GM18502 (cell line): Measurements from ENCODE around the gene RANBP10.
A peak's percentile ranks its signal among the peaks of the same experiment; 100 is the strongest.

Experiments used
- ATAC-seq: cut with Tn5 transposase; IDR thresholded peaks from one replicate; pipeline ENCODE4 v1.9.1; 2021; ENCODE audit warnings: mild to moderate bottlenecking; ENCODE audit not compliant: unreplicated experiment, poor library complexity

RANBP10 gene

DNA sequence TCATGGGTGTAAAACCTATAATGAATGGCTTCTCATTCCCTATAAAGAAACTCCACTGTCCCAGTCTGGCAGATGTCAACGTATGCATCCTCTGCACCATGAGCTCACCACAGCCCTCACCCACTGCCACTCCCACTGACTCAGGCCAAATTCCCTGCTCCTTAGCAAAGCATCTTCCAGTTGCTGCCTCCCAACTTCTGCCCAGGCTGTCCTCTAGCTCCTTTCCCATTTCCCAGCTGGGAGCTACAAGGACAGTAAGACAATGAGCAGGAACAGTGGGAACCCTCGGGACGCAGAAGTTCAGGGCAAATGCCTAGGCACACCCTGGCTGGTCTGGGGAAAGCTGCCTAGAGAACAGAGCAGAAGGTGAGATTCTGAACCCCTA, 26.7 kb upstream of the RANBP10 start:
- ATAC-seq, result no peak

DNA sequence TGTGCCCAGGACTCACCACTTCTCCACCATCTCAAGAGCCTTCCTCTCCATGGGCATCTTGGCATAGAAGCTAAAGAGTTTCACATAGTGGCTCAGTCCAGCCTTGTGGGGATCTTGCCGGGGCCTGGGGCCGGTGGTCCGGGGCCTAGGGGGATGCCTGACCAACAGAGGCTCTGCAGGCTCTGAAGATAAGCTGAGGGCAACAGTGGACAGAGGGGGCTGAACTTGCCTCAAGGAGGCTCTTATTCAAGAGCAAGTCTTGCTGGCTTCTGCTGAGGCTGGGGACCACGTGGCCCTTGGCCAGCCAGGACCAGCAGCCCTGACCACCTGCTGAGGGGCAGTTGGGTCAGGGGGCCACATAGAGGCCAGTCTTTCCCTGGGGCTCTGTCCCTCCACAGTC, 22.3 kb upstream of the RANBP10 start:
- ATAC-seq, result no peak

DNA sequence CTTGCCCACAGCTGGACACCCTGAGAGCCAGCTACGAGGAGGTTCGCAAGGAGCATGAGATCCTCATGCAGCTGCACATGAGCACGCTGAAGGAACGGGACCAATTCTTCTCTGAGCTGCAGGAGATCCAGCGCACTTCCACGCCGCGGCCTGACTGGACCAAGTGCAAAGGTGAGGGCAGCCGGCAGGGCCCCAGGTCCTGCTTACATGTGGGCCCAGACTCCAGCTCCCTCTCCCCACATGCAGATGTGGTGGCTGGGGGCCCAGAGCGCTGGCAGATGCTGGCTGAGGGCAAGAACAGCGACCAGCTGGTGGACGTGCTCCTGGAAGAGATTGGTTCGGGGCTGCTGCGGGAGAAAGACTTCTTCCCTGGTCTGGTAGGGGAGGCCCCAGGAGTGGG, 19.5 kb upstream of the RANBP10 start:
- ATAC-seq, result no peak

DNA sequence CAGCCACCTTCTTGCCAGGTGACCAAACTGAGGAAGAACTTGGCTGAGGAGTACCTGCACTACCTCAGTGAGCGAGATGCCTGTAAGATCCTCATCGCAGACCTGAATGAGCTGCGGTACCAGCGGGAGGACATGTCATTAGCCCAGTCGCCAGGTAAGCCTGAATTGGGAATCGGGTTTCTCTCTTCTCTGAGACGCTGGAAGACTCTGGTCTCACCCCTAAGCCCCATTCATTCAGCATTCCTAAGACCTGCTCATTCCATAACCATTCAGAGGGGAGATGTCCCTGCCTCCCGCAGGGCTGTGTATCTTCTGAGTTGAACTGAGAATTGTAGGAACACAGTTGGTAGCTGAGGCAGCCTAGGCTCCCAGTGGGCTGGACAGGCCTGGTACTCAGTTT, 18.8 kb upstream of the RANBP10 start:
- ATAC-seq, result no peak

DNA sequence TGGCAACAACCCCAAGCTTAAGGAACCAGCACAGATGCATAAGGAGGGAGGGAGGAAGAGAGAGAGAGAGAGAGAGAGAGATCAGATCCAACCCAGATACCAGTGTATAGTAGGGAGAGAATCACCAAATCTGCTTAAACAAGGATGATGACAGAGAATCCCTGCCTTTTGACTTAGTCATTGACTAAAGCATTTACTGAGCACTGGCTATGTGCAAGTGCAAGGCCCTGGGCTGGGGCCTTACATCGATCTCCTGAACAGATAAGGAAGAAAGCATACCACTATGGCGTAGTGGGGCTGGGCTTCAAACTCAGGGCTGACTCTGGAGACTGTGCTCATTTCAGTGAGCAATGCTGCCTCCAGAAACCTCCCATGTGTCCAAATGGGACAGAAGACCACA, 16.2 kb upstream of the RANBP10 start:
- ATAC-seq, result no peak

DNA sequence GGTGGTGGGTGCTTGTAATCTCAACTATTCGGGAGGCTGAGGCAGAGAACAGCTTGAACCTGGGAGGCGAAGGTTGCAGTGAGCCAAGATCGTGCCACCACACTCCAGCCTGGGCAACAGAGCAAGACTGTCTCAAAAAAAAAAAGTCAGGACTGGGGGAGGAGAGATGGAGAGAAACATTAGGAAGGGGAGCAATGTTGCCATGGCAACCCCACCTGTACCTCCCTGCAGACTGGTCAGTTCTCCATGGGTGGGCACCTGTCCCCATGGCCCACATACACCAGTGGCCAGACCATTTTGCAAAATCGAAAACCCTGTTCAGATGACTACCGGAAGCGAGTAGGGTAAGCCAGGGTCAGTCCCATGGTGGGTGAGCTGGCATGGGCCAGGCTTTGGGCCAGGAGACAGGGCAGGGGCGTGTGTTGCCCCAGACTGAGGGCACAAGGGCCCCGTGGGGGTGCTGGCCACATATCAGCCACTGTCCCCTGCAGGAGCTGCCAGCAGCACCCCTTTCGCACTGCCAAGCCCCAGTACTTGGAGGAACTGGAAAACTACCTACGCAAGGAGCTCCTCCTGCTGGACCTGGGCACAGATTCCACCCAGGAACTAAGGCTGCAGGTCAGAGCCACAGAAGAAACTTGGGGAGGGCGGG, 14.4 kb upstream of the RANBP10 start:
- no peak for ATAC-seq

DNA sequence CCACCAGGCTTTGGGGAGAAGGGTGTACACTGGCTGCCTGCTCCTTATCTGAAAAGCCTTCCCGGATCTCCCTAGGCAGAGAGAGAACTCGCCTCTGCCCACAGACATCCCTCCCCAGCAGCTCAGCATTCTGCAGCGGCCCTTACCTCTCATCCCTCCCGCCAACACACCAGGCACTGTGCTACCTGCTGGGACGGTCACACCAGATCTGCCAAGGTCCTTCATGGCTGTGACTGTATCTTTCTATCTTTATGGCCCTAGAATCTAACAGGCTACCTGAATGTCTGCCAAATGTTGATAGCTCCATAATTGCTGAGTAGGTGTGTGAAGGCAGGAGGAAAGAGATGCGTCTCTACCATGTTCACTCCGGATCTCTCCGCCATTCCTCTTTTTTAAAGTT, 8.2 kb upstream of the RANBP10 start:
- no peak for ATAC-seq

DNA sequence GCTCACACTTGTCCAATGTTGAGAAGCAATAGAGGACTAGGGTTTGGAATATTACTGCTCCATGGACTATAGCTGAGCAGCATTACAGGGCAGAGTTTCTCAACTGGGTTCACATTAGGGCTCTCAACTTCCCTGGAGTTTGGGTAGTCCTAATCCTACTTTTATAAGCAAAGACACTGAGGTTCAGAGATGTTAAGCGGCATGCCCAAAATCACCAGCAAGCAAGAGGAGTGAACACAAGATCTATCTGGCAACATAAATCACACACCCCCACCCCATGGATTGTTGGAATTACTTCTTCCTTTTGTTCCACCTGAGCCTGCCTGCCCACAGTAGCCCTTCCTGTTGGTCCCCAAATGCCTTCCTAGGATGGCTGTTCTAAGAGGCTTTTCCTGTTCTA, 5.5 kb upstream of the RANBP10 start:
- ATAC-seq, result no peak

DNA sequence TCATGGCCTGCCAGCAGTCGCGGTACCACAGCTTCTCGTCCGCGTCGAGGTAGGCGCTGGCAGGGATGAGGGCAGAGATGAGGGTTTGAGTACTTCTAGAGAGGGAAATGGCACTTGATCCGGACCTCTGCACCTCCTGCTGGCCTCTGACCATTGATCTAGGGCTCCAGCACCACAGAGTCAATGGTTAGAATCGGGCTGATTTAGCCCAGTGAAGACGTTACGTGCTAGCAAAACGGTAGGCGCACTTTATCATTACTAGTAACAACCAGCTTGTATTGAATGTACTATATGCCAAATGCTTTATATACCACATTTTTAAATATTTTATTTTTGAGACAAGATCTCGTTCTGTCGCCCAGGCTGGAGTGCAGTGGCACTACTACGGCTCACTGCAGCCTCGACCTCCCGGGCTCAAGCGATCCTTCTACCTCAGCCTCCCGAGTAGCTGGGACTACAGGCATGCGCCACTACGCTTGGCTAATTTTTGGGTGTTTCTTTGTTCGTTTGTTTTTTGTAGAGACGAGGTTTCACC, 855 bp upstream of the RANBP10 start:
- ATAC-seq, result no peak

DNA sequence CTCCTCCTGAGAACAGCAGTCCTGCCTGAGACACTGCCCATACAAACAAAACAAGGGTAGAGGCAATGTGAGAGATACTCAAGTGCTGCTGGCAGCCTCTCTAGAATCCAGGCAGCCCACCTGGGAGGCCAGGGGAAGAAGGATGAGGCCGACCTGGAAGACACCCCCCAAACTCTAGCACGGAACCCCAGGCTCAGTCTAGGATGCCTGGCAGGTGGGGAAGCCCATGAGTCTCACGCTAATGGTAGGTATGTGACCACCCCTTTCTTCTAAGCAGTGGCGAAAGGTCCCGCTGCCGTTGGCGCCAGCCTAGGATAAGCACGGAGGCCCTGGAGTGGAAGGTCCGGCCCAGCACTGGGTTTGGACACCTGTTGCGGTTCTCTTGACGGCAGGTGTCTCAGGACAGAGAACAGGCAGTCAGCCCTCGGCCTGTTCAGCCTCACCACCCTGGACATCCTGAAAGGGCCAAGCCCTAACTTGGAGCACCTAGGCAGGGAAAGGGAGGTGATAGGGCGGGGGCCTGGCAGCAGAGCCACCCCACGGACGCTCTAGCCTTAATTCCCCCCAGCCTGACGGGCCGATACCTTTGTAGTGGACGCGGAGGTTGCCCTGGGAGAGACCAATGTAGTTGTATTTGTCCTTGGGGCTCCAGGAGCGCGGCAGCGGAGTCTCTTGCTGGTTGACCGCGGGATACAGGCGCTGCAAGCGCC, 487 bp downstream of the RANBP10 start:
- ATAC-seq, result peak; percentile 0

DNA sequence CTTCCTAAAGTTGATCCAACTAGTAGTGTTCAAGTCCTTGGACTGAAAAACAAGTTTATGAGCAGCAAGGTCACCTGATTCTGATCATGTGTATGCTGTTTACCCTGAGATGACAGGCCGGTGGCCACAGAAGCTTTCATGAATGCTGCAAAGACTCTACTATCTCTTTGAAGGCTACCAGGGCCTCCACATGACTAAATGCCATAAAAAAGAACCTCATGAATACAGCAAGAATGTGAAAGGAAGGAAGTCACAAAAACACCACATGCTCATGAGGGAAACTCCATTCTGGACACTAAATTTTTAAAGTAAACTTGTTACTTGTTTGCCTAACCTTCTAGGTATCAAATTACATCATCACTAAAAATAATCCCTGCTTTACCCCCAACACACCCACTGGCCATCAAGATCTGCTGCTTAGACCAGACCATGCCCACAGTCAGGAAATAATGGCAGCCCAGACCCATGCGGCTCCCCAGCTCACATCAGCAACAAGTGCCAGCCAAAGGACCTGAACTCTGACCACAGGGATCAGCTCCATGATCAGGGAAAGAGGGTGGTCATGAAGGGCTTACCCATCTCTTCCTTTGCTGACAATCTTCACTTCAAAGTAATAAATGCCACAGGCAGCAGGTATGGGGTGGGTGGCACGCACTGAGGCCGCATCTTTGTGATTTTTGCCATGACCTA, 1.4 kb downstream of the RANBP10 start:
- ATAC-seq, result no peak

DNA sequence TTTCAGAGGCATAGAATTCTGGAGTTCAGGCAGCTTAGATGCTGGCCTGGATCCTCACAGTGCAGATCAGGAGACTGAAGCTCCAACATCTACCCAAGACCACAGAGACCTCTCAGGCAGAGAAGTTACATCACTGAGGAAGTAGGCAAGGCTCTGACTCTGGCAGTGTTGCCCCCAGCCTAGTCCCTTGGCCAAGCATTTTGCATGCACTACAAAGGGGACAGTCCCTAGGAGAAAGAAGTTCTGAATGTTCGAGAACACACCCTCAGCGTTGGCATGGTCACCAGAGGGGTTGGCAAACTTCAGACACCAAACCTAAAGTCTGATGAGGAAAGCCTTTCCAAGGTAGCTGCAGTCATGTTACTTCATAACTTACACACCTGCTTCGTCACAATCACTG, 2.5 kb downstream of the RANBP10 start:
- ATAC-seq, result no peak

DNA sequence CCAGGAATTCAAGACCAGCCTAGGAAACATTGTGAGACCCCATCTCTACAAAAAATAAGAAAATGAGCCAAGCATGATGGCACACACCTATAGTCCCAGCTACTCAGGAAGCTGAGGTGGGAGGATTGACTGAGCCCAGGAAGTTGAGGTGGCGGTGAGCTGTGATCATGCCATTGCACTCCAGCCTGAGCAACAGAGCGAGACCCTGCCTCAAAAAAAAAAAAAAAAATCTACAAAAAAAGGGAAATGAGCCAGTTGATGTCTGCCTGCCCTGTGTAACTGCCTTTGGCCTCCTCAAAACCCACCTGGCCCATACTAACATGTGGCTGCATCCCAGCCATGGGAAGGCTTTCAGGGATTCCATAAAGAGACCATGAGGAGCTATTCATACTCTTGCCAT, 4.5 kb downstream of the RANBP10 start:
- ATAC-seq, result no peak

DNA sequence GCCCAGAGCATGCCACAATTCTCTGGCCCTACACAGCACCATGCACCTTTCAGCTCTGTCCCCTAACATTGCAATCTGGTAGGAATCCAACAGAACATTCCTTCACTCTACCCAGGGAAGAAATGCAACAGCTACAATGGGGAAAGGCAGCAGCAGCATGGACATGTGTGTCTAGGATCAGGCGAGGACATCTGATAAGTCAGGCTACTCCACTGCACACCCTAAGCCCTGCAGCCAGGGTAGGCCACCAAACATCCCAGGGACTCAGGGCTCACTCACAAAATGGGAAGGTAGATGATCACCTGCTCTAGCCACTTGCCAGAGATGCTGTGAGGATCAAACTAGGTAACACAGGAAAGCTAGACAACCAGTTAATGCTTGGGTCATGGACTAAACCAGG, 5.1 kb downstream of the RANBP10 start:
- no peak for ATAC-seq

DNA sequence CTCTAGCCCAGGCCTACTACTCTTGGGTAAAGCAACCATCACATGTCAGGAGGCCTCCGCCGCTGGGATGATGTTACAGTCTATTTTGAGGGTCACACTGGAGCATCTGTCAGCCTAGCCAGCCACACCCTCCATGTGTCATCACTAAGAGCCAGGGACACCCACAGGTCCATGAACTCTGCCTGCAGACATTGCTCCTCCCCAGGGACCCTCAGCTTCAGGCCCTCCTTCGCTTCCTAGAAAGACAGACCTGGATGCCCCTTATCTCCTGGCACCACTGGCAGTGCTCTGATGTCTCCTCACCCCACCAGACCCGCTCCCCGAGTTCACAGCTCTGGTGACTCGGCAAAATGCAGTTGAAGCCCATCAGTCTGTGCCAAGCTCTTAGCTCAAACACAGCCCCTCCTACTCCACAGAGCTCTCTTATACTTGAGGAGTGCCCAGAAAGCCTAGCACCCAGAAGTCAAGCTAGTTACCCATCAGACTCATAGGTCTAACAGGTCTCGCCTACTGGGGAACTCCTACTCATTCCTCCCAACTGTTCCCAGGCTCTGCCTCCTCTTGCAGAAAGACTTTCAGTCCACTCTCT, 5.9 kb downstream of the RANBP10 start:
- no peak for ATAC-seq

DNA sequence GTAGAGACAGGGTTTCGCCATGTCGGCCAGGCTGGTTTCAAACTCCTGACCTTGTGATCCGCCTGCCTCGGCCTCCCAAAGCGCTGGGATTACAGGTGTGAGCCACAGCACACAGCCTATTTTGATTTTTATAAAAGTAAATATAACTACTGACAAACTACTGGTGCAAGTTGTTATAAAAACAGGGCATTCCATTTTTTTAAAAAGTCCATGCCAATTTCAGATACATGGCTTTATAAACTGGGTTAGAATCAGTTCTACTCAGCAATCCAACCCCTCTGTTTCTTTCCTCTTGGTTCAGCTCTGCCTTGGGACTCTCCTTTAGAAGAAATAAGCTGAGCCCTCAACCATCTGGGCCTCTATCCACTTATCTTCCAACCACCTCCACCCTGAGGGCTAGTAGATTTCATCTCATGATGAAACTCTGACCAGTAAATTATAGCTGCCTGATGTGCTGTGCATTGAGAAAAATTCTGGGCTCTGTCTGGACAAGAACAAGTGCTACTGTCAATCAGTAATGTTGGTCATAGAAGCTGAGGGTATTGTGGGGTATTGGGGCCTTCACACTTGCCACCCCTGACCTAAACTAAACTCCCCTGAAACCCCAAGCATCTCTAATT, 10.2 kb downstream of the RANBP10 start:
- ATAC-seq, result no peak

DNA sequence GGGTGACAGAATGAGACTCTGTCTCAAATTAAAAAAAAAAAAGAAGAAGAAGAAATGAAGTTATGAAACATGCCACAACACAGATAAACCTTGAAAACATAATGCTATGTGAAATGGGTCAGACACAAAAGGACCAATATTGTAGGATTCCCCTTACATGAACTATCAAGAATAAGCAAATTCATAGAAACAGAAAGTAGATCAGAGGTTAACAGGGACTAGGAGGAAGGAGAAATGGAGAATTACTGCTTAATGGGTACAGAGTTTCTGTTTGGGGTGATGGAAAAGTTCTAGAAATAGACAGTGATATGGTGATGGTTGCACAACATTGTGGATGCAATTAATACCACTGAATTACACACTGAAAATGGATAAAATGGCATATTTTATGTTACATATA, 16.3 kb downstream of the RANBP10 start:
- ATAC-seq, result no peak

DNA sequence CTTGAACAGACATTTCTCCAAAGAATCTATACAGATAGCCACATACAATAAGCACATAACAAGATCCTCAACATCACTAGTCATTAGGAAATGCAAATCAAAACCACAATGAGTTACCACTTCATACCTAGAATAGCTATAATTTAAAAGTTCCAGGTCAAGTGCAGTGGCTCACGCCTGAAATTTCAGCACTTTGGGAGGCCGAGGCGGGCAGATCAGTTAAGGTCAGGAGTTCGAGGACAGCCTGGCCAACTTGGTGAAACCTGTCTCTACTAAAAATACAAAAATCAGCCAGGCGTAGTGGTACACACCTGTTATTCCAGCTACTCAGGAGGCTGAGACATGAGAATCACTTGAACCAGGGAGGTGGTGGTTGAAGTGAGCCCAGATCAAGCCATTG, 19.9 kb downstream of the RANBP10 start:
- no peak for ATAC-seq

DNA sequence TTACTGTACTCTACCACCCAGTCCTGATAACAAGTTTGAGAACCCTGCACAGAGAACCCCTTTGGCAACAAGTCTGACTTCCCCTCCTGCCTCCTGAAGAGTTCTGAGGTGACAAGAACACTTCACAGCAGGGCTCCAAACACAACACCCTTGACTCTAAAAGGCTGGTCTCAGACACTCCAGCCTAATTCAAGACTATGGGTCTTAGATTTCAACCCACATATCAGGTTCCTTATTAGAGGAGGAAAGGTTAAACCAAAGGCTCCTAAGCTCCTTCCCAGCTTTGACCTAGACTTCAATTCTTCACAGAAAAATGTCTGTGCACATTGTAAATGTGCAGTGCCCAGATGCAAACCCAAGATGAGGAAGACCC, 23.0 kb downstream of the RANBP10 start:
- ATAC-seq, result no peak

DNA sequence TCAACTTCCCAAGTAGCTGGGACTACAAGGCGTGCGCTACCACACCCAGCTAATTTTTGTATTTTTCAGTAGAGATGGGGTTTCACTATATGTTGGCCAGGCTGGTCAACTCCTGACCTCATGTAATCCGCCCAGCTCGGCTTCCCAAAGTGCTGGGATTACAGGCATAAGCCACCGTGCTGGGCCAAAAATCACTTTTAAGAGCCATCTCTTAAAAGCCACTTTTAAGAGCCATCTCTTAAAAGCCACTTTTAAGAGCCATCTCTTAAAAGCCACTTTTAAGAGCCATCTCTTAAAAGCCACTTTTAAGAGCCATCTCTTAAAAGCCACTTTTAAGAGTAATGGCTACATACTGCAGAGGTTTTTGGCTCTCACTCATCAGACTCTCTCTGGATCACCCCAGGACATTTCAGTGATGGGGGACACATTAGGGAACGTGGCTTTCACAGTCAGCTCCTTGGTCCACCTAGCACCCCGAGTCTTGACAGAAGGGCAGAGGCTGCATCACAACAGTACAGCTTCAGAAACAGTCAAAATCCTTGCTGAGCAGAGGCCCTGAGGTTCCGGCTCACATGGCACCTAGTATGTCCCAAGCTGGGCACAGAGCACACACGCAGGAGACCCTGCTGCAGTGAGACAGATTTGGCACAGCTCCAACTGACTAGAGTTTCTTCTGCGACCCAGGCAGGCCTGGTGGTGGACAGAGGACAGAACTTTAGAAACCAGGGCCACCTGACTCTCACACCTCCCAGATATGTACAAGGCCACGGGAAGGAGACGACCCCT, 23.6 kb downstream of the RANBP10 start:
- no peak for ATAC-seq
